GM12874 (cell line): ENCODE results near the gene PGAM1.

Experiments
- CTCF ChIP-seq: IDR thresholded peaks from 2 replicates; pipeline ENCODE4 v1.5.1; 2011; ENCODE audit warnings: low read depth, mild to moderate bottlenecking, control low read depth, low read length, moderate library complexity; ENCODE audit not compliant: insufficient read depth

Gene PGAM1

GRCh38 chr10:97451605-97452004 lies 25.6 kb downstream of the PGAM1 start:
- TF ChIP-seq CTCF = no peak

GRCh38 chr10:97452352-97452751 lies 26.4 kb downstream of the PGAM1 start:
- TF ChIP-seq CTCF = no peak

- no peak for TF ChIP-seq CTCF
These were observed 28.5 kb downstream of the PGAM1 start for GRCh38 chr10:97454330-97455036.

- TF ChIP-seq CTCF = no peak
These were observed 30.2 kb downstream of the PGAM1 start for GRCh38 chr10:97456034-97456685.

- TF ChIP-seq CTCF = no peak
These were observed 30.7 kb downstream of the PGAM1 start for GRCh38 chr10:97456686-97457065.

GRCh38 chr10:97459111-97459510 lies 33.1 kb downstream of the PGAM1 start:
- TF ChIP-seq CTCF = no peak

GRCh38 chr10:97459933-97460332 lies 33.9 kb downstream of the PGAM1 start:
- no peak for TF ChIP-seq CTCF
